GM18505 (cell line): ENCODE data around the gene POLN.

Experiments used
- ATAC-seq: cut with Tn5 transposase; IDR thresholded peaks from one replicate; pipeline ENCODE4 v1.9.1; 2021; ENCODE audit not compliant: unreplicated experiment
- POLR2A ChIP-seq: IDR thresholded peaks from 4 replicates; pipeline ENCODE4 v1.6.1; 2011; ENCODE audit warnings: borderline replicate concordance; ENCODE audit not compliant: insufficient read depth, insufficient read length; ENCODE audit errors: extremely low read depth

POLN gene

DNA sequence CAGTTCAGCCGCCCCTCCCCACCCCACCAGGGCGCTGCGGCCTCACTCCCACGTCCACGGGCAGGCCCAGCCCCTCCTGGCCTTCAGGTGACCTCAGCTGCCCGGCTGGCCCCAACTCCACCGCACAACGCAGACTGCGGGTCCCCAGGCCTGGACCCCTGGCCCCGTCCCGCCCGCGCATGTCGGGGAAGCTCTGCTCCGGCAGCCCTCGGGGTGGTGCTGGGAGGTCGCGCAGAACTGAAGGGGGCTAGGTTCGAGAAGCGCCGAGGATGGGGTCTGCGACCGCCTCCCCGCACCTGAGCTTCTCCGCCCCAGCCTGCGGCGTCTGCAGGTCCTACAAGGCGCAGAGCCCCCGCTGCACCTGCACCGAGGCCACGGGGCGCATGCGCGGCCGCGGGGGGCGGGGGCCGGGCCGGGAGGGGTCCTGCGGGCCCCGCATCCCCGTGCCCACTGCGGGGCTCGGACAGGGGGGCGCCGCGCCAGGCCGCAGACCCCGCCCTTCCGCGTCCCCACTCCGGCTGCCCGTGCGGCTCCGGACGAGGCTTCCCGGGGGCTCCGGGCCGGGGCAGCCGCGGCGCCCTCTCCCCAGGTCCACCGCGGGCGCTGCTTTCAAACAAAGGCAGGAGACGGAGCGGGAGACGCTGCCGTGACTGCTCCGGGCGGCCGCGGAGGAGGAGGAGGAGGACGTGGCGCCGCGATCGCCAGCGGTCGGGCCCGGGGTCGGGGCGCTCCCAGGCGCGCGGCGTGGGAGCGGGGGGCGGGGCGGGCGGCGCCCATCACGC lies 183.5 kb downstream of the POLN start:
- TF ChIP-seq POLR2A, result no peak
- no peak for ATAC-seq

DNA sequence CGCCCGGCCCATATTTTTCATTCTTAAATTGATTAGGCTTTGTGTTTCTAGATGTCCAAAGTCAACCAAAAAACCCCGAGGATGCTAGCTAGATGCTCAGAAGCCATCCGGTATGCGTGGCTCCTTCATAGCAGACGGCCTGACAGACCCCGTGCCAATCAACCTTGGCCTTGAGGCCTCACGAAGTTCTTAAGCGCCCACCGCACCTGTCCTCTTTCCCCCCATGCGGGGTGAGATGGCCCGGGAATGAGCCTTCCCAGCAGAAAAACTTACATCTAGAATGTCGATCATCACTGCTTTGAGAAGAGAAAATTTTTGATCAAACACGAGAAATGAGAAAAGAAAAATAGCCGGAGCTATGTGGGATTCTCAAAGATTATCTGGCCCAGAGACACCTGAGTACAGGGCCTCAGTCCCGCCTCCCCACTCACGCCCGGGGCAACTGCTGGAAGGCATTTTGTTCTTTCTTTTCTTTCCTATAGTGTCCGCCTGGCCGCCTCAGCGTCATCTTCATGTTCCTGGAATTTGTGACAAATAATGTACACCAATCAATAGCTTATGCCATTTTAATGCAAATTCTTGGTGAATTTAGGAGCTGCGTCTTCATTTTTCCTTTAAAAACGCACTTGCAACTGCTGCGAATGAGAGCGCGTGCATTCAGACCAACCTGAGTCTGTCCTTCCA lies 184.4 kb downstream of the POLN start:
- no peak for ATAC-seq
- no peak for TF ChIP-seq POLR2A

- no peak for ATAC-seq
- no peak for TF ChIP-seq POLR2A
Observed at GRCh38 chr4:2054217-2054616, 187.7 kb downstream of the POLN start.

- TF ChIP-seq POLR2A, result no peak
- no peak for ATAC-seq
Observed at GRCh38 chr4:2051086-2051485, 190.8 kb downstream of the POLN start.

- no peak for TF ChIP-seq POLR2A
- no peak for ATAC-seq
Observed at GRCh38 chr4:2049811-2050210, 192.1 kb downstream of the POLN start.

DNA sequence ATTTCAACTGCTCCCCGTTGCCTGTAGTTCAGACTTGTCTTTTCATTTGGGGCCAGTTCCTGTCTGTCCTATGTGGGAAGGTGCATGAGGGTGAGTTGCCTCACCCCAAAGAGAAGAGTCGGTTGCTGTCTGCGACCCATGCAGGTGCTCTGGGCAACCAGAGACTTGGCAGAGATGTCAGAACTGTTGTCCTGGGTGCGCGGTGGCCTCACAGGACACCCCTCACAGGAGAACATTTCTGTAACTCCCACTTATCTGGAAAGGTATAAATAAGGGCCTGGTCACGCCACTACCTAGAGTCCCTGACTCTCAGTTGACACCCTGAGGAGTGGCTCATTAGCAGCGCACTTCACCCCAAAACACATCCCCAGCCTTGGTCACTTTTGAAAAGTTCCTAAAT lies 192.5 kb downstream of the POLN start:
- ATAC-seq, result no peak
- TF ChIP-seq POLR2A, result no peak

GRCh38 chr4:2048831-2049230 lies 193.1 kb downstream of the POLN start:
- ATAC-seq, result no peak

GRCh38 chr4:2047781-2048581 lies 193.9 kb downstream of the POLN start:
- ATAC-seq, result no peak
- TF ChIP-seq POLR2A, result no peak

More at GRCh38 chr4:2048831-2049230, 193.1 kb downstream of the POLN start:
- no peak for TF ChIP-seq POLR2A

DNA sequence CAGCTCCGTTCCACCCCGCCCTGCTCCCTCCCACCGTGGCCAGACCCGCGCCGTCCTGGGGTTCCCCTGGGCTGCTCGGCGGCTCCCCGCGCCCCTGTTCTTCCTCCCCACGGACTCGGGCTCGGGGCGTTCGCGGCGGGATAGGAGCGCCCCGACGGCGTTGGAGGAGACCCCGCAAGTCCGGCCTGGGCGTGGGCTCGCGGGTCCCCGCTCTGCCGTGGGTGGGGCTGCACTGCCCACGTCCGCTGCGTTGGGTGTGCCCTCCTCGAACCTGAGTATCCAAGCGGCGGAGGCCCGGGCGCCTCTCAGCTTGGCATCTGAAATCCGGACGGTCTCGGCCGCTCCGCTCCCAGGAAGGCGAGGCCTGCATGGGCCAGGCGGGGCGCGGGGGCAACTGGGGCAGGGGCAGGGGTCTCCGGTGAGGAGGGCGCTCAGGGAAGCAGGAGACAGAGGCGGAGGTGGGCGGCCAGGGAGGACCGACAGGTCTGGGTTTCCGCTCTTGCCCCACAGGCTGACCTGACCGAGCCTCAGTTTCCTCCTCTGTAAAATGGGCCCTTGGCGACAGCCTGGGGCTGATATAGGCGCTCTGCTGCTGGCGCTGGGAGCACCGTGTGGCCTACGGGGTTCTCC lies 194.8 kb downstream of the POLN start:
- TF ChIP-seq POLR2A, result no peak
- ATAC-seq, result no peak

GRCh38 chr4:2046031-2046961 lies 195.6 kb downstream of the POLN start:
- no peak for TF ChIP-seq POLR2A
- no peak for ATAC-seq

GRCh38 chr4:2045518-2045951 lies 196.4 kb downstream of the POLN start:
- TF ChIP-seq POLR2A, result no peak
- no peak for ATAC-seq
